IMR-90 (cell line): ENCODE results near the gene KCP. TPM values are rescaled to one million over a fixed set of nuclear protein-coding genes. Genes with fewer than 3 reads are reported as not detected.

Experiments used
- ATAC-seq: fragments of 200-7000 bp; cut with Tn5 transposase; 2 replicates; pipeline ENCODE4 v1.9.1; 2020; ENCODE audit warnings: low read depth, mild to moderate bottlenecking, moderate library complexity
- BruUV-seq: library from RNA; stranded (reverse); fragments of 400-500 nt; replicated peaks from 2 replicates; lab custom pipeline; 2021; lab: Mats Ljungman, UMichigan
- CTCF ChIA-PET: fragments of 300-600 bp; formaldehyde crosslinking; extraction: SDS; loops from one replicate; lab custom pipeline; 2021; ENCODE audit warnings: antibody characterized with exemption; lab: Yijun Ruan, JAX
- POLR2A ChIA-PET: fragments of 300-600 bp; sonication (Branson Sonifier 250); formaldehyde crosslinking; loops from one replicate; lab custom pipeline; 2022; ENCODE audit warnings: antibody characterized with exemption; ENCODE audit not compliant: unreplicated experiment; lab: Charles Lee
- DNase-seq: peaks from one replicate; pipeline ENCODE4 v3.0.0; 2013
- H2AFZ ChIP-seq: replicated peaks from 2 replicates; pipeline ENCODE3; 2013; ENCODE audit warnings: low read length, mild to moderate bottlenecking; ENCODE audit not compliant: poor library complexity
- H2AK5ac ChIP-seq: 2 replicates; pipeline ENCODE4 v1.6.1; 2013; ENCODE audit warnings: low read depth, low read length, inconsistent platforms
- H2AK9ac ChIP-seq: replicated peaks from 2 replicates; pipeline ENCODE3; 2013; ENCODE audit warnings: mild to moderate bottlenecking, low read depth, low read length, moderate library complexity; ENCODE audit not compliant: poor library complexity
- H2BK120ac ChIP-seq: 2 replicates; pipeline ENCODE4 v1.6.1; 2013; ENCODE audit warnings: low read depth, low read length, inconsistent platforms
- H2BK15ac ChIP-seq: 3 replicates; pipeline ENCODE4 v1.6.1; 2013; ENCODE audit warnings: low read depth, low read length, inconsistent platforms
- H2BK20ac ChIP-seq: 2 replicates; pipeline ENCODE4 v1.6.1; 2013; ENCODE audit warnings: low read depth, mild to moderate bottlenecking, inconsistent platforms, low read length, moderate library complexity
- H2BK5ac ChIP-seq: 2 replicates; pipeline ENCODE4 v1.6.1; 2013; ENCODE audit warnings: mild to moderate bottlenecking, low read depth, low read length, inconsistent platforms; ENCODE audit not compliant: poor library complexity, severe bottlenecking
- H3K14ac ChIP-seq: replicated peaks from 2 replicates; pipeline ENCODE4 v1.6.1; 2013; ENCODE audit warnings: low read depth, low read length, inconsistent platforms
- H3K18ac ChIP-seq: 2 replicates; pipeline ENCODE4 v1.6.1; 2013; ENCODE audit warnings: low read depth, low read length, control low read depth
- H3K23ac ChIP-seq: 2 replicates; pipeline ENCODE4 v1.6.1; 2013; ENCODE audit warnings: low read depth, low read length, inconsistent platforms
- H3K27ac ChIP-seq: 2 replicates; pipeline ENCODE4 v1.5.1; 2013; ENCODE audit warnings: mild to moderate bottlenecking, control low read depth, low read length; ENCODE audit not compliant: insufficient read depth
- H3K27me3 ChIP-seq: 2 replicates; pipeline ENCODE4 v1.6.1; 2013; ENCODE audit warnings: low read length; ENCODE audit not compliant: control insufficient read depth, insufficient read depth
- H3K36me3 ChIP-seq: 2 replicates; pipeline ENCODE4 v1.6.1; 2013; ENCODE audit warnings: low read length, mixed read lengths; ENCODE audit not compliant: control insufficient read depth, insufficient read depth
- H3K4ac ChIP-seq: 2 replicates; pipeline ENCODE4 v1.6.1; 2013; ENCODE audit warnings: low read depth, low read length, inconsistent platforms
- H3K4me1 ChIP-seq: 2 replicates; pipeline ENCODE4 v1.6.1; 2013; ENCODE audit warnings: low read length, mixed read lengths; ENCODE audit not compliant: control insufficient read depth, insufficient read depth
- H3K4me2 ChIP-seq: 2 replicates; pipeline ENCODE4 v1.6.1; 2013; ENCODE audit warnings: low read depth, mild to moderate bottlenecking, control low read depth, low read length, moderate library complexity
- H3K4me3 ChIP-seq: 2 replicates; pipeline ENCODE4 v1.5.1; 2013; ENCODE audit warnings: low read depth, mild to moderate bottlenecking, control low read depth, low read length, moderate library complexity; ENCODE audit not compliant: insufficient read depth
- H3K56ac ChIP-seq: 2 replicates; pipeline ENCODE4 v1.6.1; 2013; ENCODE audit warnings: low read length, inconsistent platforms; ENCODE audit not compliant: insufficient read depth; ENCODE audit errors: extremely low read depth
- H3K79me1 ChIP-seq, 2 experiments: 2 replicates each; pipeline ENCODE4 v1.6.1; 2013; ENCODE audit warnings: low read length in 2 of 2, inconsistent platforms in 1 of 2, low read depth in 1 of 2
- H3K9ac ChIP-seq: 2 replicates; pipeline ENCODE4 v1.6.1; 2013; ENCODE audit warnings: low read depth, low read length, control low read depth
- H3K9me1 ChIP-seq: 2 replicates; pipeline ENCODE4 v1.6.1; 2013; ENCODE audit warnings: low read length, inconsistent platforms; ENCODE audit not compliant: insufficient read depth
- H3K9me3 ChIP-seq: 2 replicates; pipeline ENCODE4 v1.6.1; 2013; ENCODE audit warnings: low read length; ENCODE audit not compliant: control insufficient read depth, insufficient read depth
- H4K20me1 ChIP-seq: 2 replicates; pipeline ENCODE4 v1.6.1; 2013; ENCODE audit warnings: low read length, inconsistent platforms; ENCODE audit not compliant: insufficient read depth
- H4K5ac ChIP-seq: 2 replicates; pipeline ENCODE4 v1.6.1; 2013; ENCODE audit warnings: mild to moderate bottlenecking, low read depth, low read length, control low read depth
- H4K8ac ChIP-seq, 2 experiments: 2 replicates each; pipeline ENCODE4 v1.6.1; 2013; ENCODE audit warnings: low read depth in 2 of 2, low read length in 2 of 2, control low read depth in 1 of 2, inconsistent platforms in 1 of 2
- H4K91ac ChIP-seq: 2 replicates; pipeline ENCODE4 v1.6.1; 2013; ENCODE audit warnings: low read depth, low read length, inconsistent platforms; ENCODE audit not compliant: insufficient read depth
- MAZ ChIP-seq: IDR thresholded peaks from 2 replicates; pipeline ENCODE4 v1.6.1; 2012; ENCODE audit warnings: low read depth, mild to moderate bottlenecking, low read length, improper control_type of control experiment, moderate library complexity, borderline replicate concordance
- MXI1 ChIP-seq: IDR thresholded peaks from 2 replicates; pipeline ENCODE4 v1.6.1; 2012; ENCODE audit warnings: low read depth, mild to moderate bottlenecking, low read length, moderate library complexity, borderline replicate concordance
- WGBS, 2 experiments: methylation state at CpG; one replicate each; pipeline versions ENCODE4 v1.1.5 to v1.1.7; 2013; ENCODE audit warnings: missing lambda C conversion rate in 2 of 2; ENCODE audit not compliant: insufficient read length in 1 of 2; ENCODE audit errors: extremely low coverage in 2 of 2; 5-methylcytosine and 5-hydroxymethylcytosine counted together
- dilution Hi-C: fragments of 300-500 bp; cut with HindIII; formaldehyde crosslinking; loops from one replicate; pipeline ENCODE4 v1.14.3; 2018; ENCODE audit warnings: low sequenced_read_pairs; ENCODE audit not compliant: unreplicated experiment
- in situ Hi-C: fragments of 300-500 bp; cut with MboI; formaldehyde crosslinking; loops from 3 replicates; pipeline ENCODE4 v1.14.3; 2019; ENCODE audit warnings: low sequenced_read_pairs, inconsistent platforms, mixed read lengths
- intact Hi-C: fragments of 100-400 bp; cut with micrococcal nuclease; formaldehyde crosslinking; loops from 2 replicates; pipeline ENCODE4 v1.10.0; 2022
- polyA plus RNA-seq, 3 experiments: library from polyadenylated mRNA; depleted of rRNA; stranded (reverse); fragments of >200 nt; gene quantifications; 2 replicates each; pipeline ENCODE4 v1.2.3, GENCODE V29; 2012; ENCODE audit warnings: low replicate concordance in 1 of 3
- total RNA-seq: library from RNA; depleted of rRNA; stranded (reverse); fragments of >200 nt; gene quantifications from 2 replicates; pipeline ENCODE4 v1.2.3, GENCODE V29; 2012

KCP gene
- total and polyA plus RNA-seq, 2 of the 4 experiments (the other 2 are of a cell fraction), result 0.03 TPM; not detected in 1

DNA sequence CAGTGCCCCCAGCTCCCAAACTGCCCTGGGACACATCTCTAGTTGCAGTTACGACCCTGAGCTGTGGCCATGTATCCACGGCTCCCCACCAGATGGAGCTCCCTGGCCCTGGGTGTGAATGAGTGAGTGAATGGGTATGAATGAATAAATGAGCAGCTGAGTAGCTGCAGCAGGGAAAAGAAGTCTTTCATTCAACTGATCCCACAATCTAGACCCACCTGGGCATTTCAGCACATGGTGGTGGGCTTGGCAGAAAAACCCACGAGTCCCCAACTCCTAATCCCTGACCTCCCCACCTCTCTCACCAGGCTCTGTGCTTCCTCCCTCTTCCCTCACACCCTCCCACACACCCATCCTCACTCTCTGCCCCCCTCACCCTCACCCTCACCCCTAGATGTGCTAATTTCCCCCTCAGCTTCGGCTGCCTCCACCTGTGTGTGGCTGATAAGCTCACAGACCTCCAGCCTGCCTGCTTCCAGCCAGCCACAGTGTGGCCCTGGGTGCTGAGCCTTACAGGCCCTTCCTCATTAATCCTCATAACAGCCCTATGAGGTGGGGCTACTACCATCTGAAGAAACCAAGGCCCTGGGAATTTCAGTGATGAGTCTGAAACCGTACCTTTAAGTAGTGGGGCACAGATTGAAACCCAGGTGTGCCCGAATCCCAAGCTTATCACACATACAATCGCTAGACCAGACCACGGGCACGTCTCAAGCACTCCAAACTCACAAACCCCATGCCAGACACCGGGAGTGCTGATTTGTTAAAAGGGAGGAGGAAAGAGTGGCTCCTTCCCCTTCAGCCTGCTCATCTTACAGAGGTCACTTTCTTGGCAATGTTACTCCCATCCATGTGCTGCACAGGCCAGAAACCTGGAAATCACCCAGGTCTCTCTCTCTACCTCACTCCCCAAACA, 50.1 kb downstream of the KCP start:
- Histone ChIP-seq H3K4me2 (no peak overlapping the region), H3K9me1 (peaks cover 5% of the 10 kb centered on the region; the same call in 1 of the 2 replicates), H3K27me3 (no peaks in the 10 kb centered on the region), H3K27ac (no peak overlapping the region), H3K23ac (no peak overlapping the region), H3K9me3 (no peaks in the 10 kb centered on the region), H3K4me3 (no peak overlapping the region), H2AK5ac (0 out of 2 replicates have a peak overlapping the region, but pooled peaks have one; percentile 18), H4K91ac (no peak overlapping the region), H4K20me1 (peaks cover 42% of the 10 kb centered on the region), H2BK20ac (no peak overlapping the region), H4K8ac (no peak overlapping the region), H3K4me1 (peaks cover 2% of the 10 kb centered on the region), H3K56ac (no peak overlapping the region), H3K9ac (no peak overlapping the region), H2BK15ac (no peak overlapping the region), H3K79me1 (peaks cover 11 to 19% of the 10 kb centered on the region in 2 experiments), H2AK9ac (peak overlapping the region; percentile 48), H2BK120ac (no peak overlapping the region), H3K4ac (no peak overlapping the region), H3K36me3 (peaks cover 34% of the 10 kb centered on the region), H2AFZ (no peak overlapping the region), H3K14ac (no peak overlapping the region), H3K18ac (no peak overlapping the region), H2BK5ac (no peak overlapping the region), H4K5ac (no peak overlapping the region)
- BruUV-seq, result no TSS peak
- in situ Hi-C loops (no loop called here), dilution Hi-C loops (no loop called here), intact Hi-C loops (no loop called here)
- POLR2A ChIA-PET, result no interaction called here
- 55% methylated on average over 3 of the region's 10 CpGs; no CpG with 5 or more reads in 1 of the 2 experiments for WGBS, 2 experiments
- TF ChIP-seq MXI1 (peak; percentile 28; the same call in 1 of the 2 replicates), MAZ (no peak)
- ATAC-seq (no peak), DNase-seq (peak; percentile 81)
- CTCF ChIA-PET, result interaction anchor here (1.3 kb wide), 1 partner anchor 23 kb away, joined by 3 read pairs; no protein-coding TSS in a partner anchor
